M059J (cell line): Measurements from ENCODE around the gene ZGPAT. TPM values are rescaled to one million over a fixed set of nuclear protein-coding genes. Genes with fewer than 3 reads are reported as not detected.

Experiments used
- DNase-seq: peaks from one replicate; pipeline ENCODE4 v3.0.0-alpha.2; 2012; ENCODE audit warnings: low read depth
- total RNA-seq: library from RNA; depleted of rRNA; stranded (reverse); fragments of >200 nt; shearing (Covaris generic); gene quantifications from 2 replicates; pipeline ENCODE4 v1.2.3, GENCODE V29; 2014

ZGPAT gene
- total RNA-seq, 1 experiment from 2014 or later: 25.7 TPM

DNA sequence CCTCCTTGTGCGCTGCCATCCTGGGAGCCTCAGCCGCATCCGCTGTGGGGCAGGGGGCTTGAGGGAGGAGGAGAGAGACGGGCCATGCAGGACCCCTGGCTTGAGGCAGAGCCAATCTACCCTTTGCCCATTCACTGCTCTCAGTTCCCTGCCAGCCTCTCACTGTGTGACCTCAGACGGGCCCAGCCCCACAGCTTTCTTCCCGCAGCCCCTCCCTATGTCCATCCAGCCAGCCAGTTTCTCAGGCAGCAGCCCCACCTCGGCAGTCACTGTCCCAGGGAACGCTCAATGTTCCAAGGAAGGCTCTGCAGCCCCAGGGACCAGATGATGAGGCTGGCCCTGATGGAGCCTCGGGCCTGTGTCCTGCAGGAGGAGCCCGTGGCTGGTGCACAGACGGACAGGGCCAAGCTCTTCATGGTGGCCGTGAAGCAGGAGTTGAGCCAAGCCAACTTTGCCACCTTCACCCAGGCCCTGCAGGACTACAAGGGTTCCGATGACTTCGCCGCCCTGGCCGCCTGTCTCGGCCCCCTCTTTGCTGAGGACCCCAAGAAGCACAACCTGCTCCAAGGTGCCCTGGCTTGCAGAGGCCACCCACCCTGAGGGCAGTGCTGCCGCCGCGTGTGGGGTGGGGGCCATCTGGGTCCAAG is 15.3 kb upstream of the ZGPAT start:
- peak; percentile 77 for DNase-seq

DNA sequence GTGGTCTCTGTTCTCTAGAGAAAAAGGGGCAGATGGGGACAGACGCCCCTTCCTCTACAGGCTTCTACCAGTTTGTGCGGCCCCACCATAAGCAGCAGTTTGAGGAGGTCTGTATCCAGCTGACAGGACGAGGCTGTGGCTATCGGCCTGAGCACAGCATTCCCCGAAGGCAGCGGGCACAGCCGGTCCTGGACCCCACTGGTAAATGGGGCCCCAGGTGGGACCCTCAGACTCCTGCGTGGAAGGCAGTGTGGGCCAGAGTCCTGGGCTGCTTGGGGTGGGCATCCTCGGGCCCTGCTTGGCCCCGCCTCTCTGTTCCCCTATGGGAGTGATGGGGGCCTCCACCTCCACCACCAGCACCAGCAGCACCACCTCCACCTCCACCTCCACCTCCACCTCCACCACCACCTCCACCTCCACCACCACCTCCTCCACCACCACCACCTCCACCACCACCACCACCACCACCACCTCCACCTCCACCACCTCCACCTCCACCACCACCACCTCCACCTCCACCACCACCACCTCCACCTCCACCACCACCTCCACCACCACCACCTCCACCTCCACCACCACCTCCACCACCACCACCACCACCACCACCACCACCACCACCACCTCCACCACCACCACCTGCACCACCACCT is 14.6 kb upstream of the ZGPAT start:
- DNase-seq: peak; percentile 3

DNA sequence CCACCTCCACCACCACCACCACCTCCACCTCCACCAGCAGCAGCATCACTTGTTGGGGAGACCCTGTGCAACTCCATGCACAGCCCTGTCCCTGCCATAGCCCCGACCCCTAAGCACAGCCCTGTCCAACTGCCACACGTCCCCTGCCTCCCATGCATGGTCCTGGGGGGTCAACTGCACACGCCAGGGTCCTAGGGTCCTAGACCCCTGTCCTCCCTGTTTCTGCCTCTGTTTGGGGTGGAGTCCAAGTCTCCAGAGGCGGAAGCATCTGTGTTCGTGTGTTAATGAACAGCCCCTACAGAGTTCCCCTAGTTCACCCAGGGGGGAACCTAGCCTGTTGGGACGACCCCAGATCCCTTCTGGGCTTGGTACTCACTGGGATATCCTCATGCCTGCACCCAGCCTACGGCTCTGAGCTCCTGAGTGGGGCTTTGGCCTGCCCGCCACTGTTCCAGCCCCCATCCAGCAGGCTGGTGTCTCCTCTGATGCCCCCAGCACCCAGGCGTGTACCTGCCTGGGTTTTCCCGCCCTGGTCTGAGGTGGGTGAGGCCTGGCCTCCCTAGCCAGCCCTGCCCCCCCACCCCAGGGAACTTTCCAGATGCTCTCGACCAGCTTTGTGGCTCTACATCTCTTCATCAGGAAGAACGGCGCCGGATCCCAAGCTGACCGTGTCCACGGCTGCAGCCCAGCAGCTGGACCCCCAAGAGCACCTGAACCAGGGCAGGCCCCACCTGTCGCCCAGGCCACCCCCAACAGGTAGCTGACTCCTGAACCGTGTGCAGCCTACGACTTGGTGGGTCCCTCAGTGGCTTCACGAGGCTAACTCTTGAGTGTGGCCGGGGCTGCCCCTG is 13.9 kb upstream of the ZGPAT start:
- DNase-seq: no peak

DNA sequence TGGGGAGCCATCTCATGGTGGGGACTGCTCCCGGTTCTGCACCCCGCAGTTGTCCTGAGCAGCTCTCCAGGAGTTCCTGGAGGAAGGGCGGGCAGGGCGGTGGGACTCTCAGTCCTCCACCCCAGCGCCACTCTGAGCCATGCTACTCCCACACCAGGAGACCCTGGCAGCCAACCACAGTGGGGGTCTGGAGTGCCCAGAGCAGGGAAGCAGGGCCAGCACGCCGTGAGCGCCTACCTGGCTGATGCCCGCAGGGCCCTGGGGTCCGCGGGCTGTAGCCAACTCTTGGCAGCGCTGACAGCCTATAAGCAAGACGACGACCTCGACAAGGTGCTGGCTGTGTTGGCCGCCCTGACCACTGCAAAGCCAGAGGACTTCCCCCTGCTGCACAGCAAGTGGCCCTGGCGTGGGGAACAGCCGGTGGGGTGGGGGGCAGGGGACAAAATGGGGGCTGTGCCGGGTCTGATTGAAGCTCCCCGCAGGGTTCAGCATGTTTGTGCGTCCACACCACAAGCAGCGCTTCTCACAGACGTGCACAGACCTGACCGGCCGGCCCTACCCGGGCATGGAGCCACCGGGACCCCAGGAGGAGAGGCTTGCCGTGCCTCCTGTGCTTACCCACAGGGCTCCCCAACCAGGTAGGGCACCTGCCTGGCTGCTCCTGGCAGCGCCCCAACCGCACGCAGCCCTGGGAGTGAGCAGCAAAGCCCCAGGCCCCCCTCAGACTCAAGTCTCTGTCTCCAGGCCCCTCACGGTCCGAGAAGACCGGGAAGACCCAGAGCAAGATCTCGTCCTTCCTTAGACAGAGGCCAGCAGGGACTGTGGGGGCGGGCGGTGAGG is 13.0 kb upstream of the ZGPAT start:
- no peak for DNase-seq

DNA sequence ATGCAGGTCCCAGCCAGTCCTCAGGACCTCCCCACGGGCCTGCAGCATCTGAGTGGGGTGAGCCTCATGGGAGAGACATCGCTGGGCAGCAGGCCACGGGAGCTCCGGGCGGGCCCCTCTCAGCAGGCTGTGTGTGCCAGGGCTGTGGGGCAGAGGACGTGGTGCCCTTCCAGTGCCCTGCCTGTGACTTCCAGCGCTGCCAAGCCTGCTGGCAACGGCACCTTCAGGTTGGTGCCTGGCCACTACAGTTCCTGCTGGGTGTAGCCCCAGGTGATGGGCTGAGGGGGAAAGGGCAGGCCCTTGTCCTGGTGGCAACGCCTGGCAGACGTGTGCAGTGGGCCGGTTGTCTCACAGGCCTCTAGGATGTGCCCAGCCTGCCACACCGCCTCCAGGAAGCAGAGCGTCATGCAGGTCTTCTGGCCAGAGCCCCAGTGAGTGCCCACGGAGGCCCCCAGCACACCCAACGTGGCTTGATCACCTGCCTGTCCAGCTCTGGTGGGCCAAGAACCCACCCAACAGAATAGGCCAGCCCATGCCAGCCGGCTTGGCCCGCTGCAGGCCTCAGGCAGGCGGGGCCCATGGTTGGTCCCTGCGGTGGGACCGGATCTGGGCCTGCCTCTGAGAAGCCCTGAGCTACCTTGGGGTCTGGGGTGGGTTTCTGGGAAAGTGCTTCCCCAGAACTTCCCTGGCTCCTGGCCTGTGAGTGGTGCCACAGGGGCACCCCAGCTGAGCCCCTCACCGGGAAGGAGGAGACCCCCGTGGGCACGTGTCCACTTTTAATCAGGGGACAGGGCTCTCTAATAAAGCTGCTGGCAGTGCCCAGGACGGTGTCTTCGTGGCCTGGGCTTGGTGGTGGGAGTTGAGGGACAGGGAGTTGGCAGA is 12.2 kb upstream of the ZGPAT start:
- peak; percentile 7 for DNase-seq

DNA sequence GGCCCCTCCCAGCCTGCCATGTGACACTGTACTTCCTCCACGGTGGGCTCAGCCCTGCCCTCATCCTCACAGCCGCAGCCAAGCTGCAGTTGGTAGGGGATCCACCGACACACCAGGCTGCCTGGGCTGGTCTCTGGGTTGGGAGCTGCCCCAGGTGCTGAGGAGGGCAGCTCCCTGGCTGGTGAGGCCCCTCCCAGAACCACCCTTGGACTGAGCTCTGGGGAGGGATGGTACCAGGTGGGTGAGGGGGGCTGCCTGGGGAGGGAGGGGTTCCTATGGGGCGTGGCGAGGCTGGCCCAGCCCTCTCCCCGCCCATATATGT is 11.6 kb upstream of the ZGPAT start:
- DNase-seq: peak; percentile 24

DNA sequence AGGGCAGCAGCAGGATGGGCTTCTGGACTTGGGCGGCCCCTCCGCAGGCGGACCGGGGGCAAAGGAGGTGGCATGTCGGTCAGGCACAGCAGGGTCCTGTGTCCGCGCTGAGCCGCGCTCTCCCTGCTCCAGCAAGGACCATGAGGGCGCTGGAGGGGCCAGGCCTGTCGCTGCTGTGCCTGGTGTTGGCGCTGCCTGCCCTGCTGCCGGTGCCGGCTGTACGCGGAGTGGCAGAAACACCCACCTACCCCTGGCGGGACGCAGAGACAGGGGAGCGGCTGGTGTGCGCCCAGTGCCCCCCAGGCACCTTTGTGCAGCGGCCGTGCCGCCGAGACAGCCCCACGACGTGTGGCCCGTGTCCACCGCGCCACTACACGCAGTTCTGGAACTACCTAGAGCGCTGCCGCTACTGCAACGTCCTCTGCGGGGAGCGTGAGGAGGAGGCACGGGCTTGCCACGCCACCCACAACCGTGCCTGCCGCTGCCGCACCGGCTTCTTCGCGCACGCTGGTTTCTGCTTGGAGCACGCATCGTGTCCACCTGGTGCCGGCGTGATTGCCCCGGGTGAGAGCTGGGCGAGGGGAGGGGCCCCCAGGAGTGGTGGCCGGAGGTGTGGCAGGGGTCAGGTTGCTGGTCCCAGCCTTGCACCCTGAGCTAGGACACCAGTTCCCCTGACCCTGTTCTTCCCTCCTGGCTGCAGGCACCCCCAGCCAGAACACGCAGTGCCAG is 11.0 kb upstream of the ZGPAT start, which contains the start of gene TNFRSF6B:
TSS of gene TNFRSF6B (plus strand) at position 25 of the 729 bp plus-strand sequence. CDS start at position 141, 116 bp downstream.
- DNase-seq: no peak

DNA sequence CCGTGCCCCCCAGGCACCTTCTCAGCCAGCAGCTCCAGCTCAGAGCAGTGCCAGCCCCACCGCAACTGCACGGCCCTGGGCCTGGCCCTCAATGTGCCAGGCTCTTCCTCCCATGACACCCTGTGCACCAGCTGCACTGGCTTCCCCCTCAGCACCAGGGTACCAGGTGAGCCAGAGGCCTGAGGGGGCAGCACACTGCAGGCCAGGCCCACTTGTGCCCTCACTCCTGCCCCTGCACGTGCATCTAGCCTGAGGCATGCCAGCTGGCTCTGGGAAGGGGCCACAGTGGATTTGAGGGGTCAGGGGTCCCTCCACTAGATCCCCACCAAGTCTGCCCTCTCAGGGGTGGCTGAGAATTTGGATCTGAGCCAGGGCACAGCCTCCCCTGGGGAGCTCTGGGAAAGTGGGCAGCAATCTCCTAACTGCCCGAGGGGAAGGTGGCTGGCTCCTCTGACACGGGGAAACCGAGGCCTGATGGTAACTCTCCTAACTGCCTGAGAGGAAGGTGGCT is 10.4 kb upstream of the ZGPAT start:
- DNase-seq: no peak

DNA sequence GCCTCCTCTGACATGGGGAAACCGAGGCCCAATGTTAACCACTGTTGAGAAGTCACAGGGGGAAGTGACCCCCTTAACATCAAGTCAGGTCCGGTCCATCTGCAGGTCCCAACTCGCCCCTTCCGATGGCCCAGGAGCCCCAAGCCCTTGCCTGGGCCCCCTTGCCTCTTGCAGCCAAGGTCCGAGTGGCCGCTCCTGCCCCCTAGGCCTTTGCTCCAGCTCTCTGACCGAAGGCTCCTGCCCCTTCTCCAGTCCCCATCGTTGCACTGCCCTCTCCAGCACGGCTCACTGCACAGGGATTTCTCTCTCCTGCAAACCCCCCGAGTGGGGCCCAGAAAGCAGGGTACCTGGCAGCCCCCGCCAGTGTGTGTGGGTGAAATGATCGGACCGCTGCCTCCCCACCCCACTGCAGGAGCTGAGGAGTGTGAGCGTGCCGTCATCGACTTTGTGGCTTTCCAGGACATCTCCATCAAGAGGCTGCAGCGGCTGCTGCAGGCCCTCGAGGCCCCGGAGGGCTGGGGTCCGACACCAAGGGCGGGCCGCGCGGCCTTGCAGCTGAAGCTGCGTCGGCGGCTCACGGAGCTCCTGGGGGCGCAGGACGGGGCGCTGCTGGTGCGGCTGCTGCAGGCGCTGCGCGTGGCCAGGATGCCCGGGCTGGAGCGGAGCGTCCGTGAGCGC is 9.8 kb upstream of the ZGPAT start:
- DNase-seq: no peak

DNA sequence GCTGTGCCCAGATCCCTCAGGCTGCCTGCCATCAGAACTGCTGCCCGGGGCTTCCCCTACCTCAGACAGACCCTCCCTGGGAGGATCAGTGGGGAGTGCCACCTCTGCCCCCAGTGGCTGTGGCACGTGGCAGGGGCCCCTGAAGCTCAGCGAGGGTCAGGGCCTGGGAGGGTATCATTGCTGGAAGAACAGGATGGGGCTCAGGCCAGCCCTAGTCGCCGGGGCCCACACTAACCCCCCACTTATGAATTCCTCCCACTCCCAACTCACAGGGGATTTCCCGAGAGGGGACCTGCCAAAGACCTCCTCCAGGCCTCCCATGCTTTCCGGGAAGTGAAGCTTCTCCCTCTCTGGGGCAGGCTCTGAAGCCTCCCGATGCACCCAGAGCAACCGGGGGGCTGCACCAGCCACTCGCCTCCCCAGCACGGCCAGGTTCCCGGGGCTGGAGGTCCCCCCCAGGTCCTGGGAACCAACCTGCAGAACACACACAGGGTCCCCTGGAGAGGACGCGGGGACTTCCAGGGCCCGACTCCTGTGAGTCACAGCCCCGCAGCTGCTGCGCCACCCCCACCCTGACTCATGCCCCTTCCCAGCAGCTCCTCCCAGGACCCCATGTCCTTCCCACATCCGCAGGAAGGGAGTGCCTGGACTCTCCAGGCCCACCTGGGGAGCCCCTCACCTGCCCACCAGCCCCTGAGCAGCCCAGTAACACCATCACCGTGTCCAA is 8.9 kb upstream of the ZGPAT start:
- peak; percentile 95 for DNase-seq

DNA sequence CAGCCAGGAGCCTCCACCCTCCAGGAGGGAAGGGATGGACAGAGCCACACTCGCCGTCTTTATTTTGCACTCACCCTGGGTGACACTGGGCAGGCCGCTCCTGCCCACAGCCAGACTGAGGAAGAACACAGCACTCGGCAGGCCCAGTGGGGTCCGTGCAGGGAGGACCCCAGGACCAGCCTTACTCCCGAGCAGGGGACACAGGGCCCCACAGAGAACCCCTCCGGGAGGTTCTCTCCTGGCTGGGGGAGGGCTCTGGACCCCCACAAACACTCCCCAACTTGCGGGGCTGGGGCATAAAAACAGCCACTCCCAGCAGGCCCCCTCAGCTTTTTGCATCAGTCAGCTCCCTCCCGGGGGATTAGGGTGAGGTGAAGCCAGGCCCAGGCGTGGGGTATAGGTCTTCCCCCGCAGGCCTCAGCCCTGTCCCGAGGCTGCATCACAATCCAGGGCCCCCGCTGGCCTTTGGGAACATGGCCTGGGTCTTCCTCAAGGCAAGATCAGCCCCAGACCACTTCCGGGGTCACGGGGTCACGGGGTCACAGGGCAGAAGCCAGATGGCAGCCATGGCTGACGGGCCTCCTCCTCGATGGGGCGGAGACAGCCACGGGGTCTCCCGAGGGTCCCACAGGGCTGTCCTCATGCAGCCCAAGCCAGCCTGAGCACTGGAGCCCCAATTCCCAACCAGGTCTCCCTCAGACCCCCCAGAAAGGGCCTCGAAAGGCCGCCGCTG is 8.2 kb upstream of the ZGPAT start:
- no peak for DNase-seq

DNA sequence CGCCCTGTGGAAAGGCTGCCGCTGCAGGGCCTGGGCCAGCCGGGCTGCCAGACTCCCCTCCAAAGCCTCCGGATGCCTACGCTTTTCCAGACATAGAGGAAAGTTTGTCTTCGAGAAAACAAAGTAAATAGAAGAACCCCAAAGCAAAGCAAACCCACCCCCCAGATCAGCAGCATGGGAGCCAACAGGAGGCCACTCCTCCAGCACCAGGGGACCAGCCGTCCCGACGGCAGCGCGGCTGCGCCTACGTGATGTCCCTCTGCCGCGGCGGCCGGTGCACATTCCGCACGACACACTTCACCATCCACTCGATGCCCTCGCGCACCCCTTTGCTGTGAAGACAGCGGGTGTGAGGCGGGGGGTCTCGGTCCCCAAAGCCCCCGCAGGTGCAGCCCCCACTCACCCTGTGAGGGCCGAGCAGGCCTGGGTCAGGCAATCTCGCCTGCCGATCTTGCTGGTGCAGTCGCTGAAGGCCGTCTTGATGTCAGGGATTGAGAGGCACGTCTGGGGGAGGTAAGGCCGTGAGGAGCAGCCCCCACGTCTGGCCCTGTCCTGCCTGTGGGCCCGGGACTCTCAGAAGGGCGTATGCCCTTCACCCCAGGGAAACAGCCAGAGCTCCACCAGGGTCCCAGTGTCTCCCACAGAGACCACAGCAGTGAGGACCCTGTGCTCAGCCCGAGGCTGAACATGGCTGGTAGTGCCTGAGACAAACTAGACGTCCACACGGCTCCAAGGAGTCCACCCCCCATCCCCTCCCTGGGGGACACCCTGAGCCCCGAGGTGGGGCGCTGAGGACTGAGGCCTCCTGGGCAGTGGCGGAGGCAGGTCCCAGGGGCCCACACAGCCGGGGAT is 7.4 kb upstream of the ZGPAT start:
- DNase-seq: no peak

DNA sequence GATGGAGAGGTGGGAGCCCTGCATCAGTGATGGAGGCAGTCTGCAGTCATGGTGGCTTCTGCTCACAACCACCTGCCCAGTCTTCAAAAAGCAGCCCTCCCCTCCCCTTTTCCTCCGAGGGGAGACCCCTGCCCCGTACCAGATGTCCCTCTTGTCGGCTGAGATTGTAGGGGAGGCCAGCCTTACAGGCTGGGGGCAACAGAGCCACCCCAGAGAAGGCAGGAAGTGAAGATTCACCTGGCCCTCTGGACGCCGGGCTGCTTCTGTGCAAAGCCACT is 6.8 kb upstream of the ZGPAT start:
- no peak for DNase-seq

DNA sequence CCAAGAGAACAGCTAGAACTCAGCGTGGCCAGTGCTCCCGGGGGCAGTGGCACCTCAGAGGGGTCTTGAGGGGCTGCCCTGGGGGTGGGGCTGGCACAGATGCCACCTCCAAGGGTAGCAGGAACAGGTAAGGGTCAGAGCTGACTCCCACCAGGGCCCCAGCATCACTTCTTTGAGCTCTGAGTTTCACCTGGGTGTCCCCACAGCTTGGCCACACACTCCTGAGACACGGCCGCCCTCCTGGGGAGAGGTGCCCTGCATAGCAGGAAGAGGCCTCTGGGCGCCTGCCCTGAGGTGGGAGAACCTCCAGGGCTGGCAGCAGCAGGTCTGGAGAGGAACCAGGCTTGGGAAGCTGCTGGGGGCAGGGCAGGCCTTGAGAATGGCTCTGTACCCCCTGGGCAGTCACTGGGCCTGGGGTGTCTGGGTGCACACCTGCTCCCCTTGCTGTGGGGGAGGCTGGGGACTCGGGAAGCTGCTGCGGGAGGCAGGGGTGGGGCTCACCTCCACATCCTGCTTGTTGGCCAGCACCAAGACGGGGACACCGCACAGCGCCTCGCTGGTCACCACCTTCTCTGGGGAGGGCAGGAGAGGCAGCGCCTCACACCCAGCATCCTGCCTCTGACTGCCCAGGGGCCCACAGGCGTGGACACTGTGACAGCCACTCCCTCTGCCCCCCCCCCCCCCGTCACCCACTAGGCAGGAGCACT is 6.4 kb upstream of the ZGPAT start:
- DNase-seq: no peak

DNA sequence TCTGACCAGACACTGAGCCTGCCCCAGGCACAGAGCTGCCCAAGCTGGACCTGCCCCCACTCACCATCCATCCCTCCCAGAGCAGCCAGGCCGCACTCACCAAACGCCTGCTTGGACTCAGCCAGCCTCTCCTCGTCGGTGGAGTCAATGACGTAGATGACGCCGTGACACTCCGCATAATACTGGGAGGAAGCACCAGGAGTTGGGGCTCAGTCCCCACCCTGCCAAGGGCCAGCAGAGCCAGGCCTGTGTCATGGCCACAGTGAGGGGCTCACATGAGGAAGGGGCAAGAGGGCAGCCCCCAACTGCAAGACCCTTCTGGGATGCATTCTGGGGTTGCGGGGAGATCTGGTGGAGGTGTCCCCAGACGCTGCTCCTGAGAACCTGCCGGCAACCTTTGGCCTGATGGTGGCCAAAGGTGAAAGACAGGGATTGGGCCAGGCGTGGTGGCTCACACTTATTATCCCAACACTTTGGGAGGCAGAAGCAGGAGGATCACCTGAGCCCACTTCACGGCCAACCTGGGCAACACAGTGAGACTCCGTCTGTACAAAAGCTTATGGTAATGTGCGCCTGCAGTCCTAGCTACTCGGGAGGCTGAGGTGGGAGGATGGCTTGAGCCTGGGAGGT is 5.7 kb upstream of the ZGPAT start:
- DNase-seq: no peak
